GM19351 (cell line): ENCODE results near the gene TBX21.
A peak's percentile ranks its signal among the peaks of the same experiment; 100 is the strongest.
"Not testable (repeated sequence)": the region's sequence is repeated elsewhere in the genome, so short reads cannot be mapped to it uniquely, and the experiment has no call there.

Source experiments
- ATAC-seq: cut with Tn5 transposase; IDR thresholded peaks from one replicate; pipeline ENCODE4 v1.9.1; 2021; ENCODE audit warnings: mild to moderate bottlenecking, moderate library complexity; ENCODE audit not compliant: unreplicated experiment

Gene TBX21

GRCh38 chr17:47729476-47729875 lies 3.6 kb upstream of the TBX21 start:
- ATAC-seq, result no peak

GRCh38 chr17:47730681-47731080 lies 2.4 kb upstream of the TBX21 start:
- no peak for ATAC-seq

GRCh38 chr17:47731396-47731795 lies 1.6 kb upstream of the TBX21 start:
- no peak for ATAC-seq

GRCh38 chr17:47732399-47733046 lies 513 bp upstream of the TBX21 start:
- ATAC-seq, result no peak

GRCh38 chr17:47733674-47734410 lies 806 bp downstream of the TBX21 start:
- no peak for ATAC-seq

- no peak for ATAC-seq
Measured at GRCh38 chr17:47735139-47735464, 2.1 kb downstream of the TBX21 start.

GRCh38 chr17:47735536-47736011 lies 2.5 kb downstream of the TBX21 start:
- peak; percentile 46 for ATAC-seq

GRCh38 chr17:47736501-47737495 lies 3.8 kb downstream of the TBX21 start:
- no peak for ATAC-seq

- no peak for ATAC-seq
Measured at GRCh38 chr17:47738178-47738577, 5.1 kb downstream of the TBX21 start.

GRCh38 chr17:47739150-47739549 lies 6.1 kb downstream of the TBX21 start:
- ATAC-seq, result no peak

- ATAC-seq, result not testable (repeated sequence)
Measured at GRCh38 chr17:47739945-47740344, 6.9 kb downstream of the TBX21 start.

GRCh38 chr17:47741109-47741792 lies 8.2 kb downstream of the TBX21 start:
- ATAC-seq, result no peak

- no peak for ATAC-seq
Measured at GRCh38 chr17:47741793-47742145, 8.7 kb downstream of the TBX21 start.

- no peak for ATAC-seq
Measured at GRCh38 chr17:47742319-47743181, 9.5 kb downstream of the TBX21 start.

- no peak for ATAC-seq
Measured at GRCh38 chr17:47744168-47745036, 11.4 kb downstream of the TBX21 start.

- ATAC-seq, result no peak
Measured at GRCh38 chr17:47745037-47745380, 12.0 kb downstream of the TBX21 start.

GRCh38 chr17:47751471-47751870 lies 18.4 kb downstream of the TBX21 start:
- no peak for ATAC-seq

- ATAC-seq, result no peak
Measured at GRCh38 chr17:47757386-47757785, 24.4 kb downstream of the TBX21 start.
